VCaP (cell line): ENCODE data around the gene ERC2.

Experiments used
- H3K27ac ChIP-seq: fragments of 450-650 bp; 2 replicates; pipeline ENCODE4 v1.5.1; 2017
- CTCF ChIP-seq: fragments of 450-650 bp; conservative IDR thresholded peaks from 2 replicates; pipeline ENCODE4 v1.5.1; 2017; ENCODE audit warnings: mild to moderate bottlenecking, moderate library complexity

Gene ERC2

GRCh38 chr3:55698831-55699230, 769.4 kb downstream of the ERC2 start:
- no peak for TF ChIP-seq CTCF
- no peak overlapping the region for H3K27ac ChIP-seq

DNA sequence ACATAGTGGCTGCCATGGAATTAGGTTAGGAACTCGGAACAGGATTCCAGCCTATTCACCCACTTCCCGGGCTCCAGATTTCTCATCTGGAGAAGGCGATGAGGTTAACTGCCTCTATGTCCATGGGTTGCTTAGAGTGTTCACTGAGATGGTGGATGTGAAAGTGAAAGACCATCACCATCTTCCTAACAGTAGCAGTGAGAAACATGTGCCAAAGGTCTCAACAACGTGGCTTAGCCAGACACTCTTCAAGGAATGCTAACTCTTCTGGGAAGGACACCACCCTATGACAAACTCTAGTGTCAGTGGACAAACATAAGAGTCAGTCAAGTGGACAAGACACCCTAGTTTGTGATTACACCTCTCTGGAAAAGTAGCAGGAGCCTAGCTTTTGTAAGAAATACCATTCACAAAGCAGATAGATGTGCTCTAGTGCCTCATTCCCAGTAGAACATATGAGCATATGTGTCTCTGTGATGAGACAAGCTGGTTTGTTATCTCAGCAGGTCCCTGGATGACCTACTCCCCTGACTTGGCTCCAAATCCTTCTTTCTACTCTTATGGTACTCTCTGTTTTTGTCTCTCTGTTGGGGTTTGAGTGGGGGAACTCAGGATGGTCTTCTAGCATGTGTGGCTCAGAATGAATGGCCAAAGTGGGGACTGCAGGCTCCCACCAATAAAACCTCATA, 770.9 kb downstream of the ERC2 start:
- H3K27ac ChIP-seq: no peak overlapping the region
- no peak for TF ChIP-seq CTCF

GRCh38 chr3:55692957-55693558, 775.2 kb downstream of the ERC2 start:
- no peak overlapping the region for H3K27ac ChIP-seq
- TF ChIP-seq CTCF: no peak

GRCh38 chr3:55692295-55692956, 775.8 kb downstream of the ERC2 start:
- TF ChIP-seq CTCF: no peak
- H3K27ac ChIP-seq: no peak overlapping the region

- no peak for TF ChIP-seq CTCF
These were observed 777.1 kb downstream of the ERC2 start for GRCh38 chr3:55691141-55691540.

DNA sequence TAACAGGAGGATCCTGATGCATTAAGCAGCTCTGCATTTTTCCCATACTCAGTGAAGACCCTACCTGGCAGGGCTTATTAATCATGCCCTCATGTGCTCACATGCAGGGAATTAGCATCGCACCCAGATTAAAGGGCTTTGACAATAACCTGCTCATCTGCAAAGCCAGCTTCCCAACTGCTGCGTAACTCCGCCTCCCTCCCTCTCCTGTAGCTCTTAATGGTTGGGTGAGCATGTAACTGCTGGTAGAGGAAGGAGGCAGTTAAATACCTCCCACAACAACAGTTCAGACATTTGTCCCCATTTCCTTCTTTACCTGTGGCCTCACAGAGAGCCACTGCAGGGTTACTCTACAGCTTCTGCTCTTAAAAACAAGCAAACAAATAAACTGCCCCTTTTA, 777.5 kb downstream of the ERC2 start:
- H3K27ac ChIP-seq: no peak overlapping the region
- TF ChIP-seq CTCF: no peak

More at GRCh38 chr3:55691141-55691540, 777.1 kb downstream of the ERC2 start:
- no peak overlapping the region for H3K27ac ChIP-seq

GRCh38 chr3:55690177-55690576, 778.1 kb downstream of the ERC2 start:
- no peak for TF ChIP-seq CTCF
- no peak overlapping the region for H3K27ac ChIP-seq
